Fibroblast of skin of right biceps (primary cell): ENCODE data around the gene SOX10.
"Not testable (repeated sequence)": the region's sequence is repeated elsewhere in the genome, so short reads cannot be mapped to it uniquely, and the experiment has no call there.

ENCODE experiments used
- DNase-seq: peaks from one replicate; pipeline ENCODE4 v3.0.0-alpha.2; 2013

SOX10 gene

GRCh38 chr22:37959231-37959825, 25.0 kb downstream of the SOX10 start:
- DNase-seq, result no peak

DNA sequence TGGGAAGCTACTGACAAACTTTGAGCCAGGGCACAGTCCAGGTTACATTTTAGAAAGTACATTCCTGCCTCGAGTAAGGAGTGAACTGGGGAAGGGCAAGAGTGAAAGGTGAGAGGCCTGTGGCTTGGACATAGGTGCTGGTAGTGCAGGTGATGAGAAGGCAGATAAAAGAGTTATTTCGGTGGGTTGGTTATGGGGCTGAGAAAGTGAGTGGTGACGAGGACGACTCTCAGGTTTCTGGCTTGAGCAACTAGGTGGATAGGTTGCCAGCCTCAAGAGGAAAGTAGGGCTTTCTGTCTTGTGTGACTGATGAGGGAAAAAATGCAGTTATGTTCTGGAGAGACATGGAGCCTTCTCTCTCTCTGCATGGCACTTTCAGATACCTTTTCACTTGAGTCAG, 27.1 kb downstream of the SOX10 start:
- no peak for DNase-seq

- not testable (repeated sequence) for DNase-seq
These were observed 28.4 kb downstream of the SOX10 start for GRCh38 chr22:37955825-37956397.

GRCh38 chr22:37954686-37955085, 29.7 kb downstream of the SOX10 start:
- DNase-seq, result no peak

GRCh38 chr22:37953437-37954179, 30.7 kb downstream of the SOX10 start, which contains the start of the genes C22orf23 and POLR2F:
Gene C22orf23 (minus strand): TSS chr22:37953601. CDS start chr22:37953149, 452 bp downstream.
Gene POLR2F (plus strand): TSS chr22:37953699. CDS start chr22:37953788, 89 bp downstream.
- peak; percentile 93 for DNase-seq

- peak; percentile 13 for DNase-seq
These were observed 31.3 kb downstream of the SOX10 start for GRCh38 chr22:37953062-37953436.

GRCh38 chr22:37952629-37953028, 31.7 kb downstream of the SOX10 start:
- DNase-seq, result not testable (repeated sequence)

DNA sequence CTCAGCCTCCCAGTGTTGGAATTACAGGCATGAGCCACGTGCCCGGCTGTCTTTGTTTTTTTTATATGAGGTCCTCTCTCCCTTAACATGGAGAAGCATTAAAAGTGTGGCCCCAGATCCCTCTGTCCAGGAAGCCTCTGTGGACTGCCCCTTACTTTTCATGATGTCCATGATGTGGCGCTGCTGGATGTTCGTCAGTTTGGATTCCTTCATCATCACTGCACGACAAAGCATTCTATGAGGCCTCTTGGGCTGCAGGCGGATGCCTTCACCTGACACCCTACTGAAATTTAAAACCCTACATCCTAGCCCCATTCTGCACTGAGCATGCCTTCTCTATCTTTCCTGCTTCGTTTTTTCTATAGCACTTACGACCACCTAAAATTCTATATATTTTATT, 33.0 kb downstream of the SOX10 start:
- peak; percentile 36 for DNase-seq

GRCh38 chr22:37947142-37947795, 37.1 kb downstream of the SOX10 start:
- not testable (repeated sequence) for DNase-seq

DNA sequence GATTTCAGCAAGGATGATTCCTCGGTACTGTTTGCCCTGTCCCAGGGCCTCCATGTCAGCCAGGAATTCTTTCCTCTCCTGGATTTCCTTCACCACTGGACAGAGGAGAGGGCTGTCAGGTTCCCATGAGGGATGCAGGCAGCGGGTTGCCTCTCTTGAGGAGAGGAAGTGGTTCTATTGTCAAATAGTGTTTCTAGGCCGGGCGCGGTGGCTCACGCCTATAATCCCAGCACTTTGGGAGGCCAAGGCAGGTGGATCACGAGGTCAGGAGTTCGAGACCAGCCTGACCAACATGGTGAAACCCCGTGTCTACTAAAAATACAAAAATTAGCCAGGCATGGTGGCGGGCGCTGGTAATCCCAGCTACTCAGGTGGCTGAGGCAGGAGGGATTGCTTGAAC, 39.9 kb downstream of the SOX10 start:
- not testable (repeated sequence) for DNase-seq

GRCh38 chr22:37943825-37944198, 40.5 kb downstream of the SOX10 start:
- no peak for DNase-seq

- DNase-seq, result no peak
These were observed 41.1 kb downstream of the SOX10 start for GRCh38 chr22:37943136-37943824.

DNA sequence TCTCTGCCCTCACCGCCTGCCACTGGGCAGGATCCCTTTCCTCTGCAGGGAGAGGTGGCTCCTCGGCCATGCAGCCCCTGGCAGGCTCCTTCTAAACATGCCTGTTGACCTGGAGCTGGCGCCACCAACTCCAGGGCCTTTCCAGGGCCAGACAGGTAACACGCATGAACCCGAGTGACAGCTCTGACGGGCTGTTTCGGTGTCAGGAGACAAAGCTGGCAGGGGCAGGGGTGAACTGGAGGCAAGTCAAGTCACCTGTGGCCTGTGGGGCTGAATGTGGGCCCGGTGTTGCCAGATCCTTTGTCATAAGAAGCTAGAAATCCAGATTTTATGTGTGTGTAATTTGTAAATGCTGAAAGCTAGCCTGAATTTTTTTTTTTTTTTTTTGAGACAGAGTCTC, 42.2 kb downstream of the SOX10 start:
- no peak for DNase-seq

DNA sequence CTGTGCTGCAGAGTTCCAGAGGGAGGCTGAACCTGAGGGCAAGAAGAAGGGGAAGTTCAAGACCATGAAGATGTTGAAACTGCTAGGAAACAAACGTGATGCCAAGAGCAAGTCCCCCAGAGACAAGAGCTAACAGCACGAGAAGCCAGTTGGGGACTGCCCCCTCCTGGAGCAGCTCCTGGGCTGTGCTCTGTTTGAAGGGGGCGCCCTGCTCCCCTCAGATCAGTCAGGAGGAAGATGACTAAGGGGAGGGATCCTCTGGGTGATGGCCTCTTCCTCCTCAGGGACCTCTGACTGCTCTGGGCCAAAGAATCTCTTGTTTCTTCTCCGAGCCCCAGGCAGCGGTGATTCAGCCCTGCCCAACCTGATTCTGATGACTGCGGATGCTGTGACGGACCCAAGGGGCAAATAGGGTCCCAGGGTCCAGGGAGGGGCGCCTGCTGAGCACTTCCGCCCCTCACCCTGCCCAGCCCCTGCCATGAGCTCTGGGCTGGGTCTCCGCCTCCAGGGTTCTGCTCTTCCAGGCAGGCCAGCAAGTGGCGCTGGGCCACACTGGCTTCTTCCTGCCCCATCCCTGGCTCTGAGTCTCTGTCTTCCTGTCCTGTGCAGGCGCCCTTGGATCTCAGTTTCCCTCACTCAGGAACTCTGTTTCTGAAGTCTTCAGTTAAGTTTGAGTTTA, 43.5 kb downstream of the SOX10 start:
- peak; percentile 24 for DNase-seq

DNA sequence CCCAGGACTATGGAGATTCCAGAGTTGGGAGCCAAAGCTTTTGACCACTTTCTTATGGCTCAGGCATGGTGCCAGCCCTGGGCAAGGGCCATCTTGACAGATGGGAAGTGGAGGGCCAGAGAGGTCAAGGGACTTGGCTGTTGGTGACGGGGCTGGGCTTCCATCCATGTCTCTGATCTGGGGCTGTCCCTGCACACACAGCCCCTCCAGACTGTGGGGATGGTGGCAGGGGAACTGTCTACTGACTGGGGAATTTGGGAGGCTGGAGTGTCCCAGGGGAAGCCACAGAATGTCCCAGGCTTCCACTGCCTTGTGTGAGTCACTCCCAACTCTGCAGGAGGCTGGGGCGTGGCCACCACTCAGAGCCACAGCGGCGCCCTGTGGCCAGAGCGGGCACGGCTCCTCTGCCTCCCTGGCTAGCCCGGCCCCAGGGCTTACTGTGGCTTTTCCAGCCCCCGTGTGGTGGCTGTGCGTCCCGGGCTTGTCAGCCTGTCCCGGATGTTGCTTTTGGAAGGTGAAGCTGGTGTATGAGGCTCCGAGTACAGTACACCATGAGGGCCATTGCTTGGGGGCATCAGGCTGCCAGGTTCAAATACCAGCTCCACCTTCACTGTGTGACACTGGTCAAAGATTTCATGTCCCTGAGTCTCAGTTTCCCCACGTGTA, 50.5 kb downstream of the SOX10 start:
- DNase-seq, result peak; percentile 95

DNA sequence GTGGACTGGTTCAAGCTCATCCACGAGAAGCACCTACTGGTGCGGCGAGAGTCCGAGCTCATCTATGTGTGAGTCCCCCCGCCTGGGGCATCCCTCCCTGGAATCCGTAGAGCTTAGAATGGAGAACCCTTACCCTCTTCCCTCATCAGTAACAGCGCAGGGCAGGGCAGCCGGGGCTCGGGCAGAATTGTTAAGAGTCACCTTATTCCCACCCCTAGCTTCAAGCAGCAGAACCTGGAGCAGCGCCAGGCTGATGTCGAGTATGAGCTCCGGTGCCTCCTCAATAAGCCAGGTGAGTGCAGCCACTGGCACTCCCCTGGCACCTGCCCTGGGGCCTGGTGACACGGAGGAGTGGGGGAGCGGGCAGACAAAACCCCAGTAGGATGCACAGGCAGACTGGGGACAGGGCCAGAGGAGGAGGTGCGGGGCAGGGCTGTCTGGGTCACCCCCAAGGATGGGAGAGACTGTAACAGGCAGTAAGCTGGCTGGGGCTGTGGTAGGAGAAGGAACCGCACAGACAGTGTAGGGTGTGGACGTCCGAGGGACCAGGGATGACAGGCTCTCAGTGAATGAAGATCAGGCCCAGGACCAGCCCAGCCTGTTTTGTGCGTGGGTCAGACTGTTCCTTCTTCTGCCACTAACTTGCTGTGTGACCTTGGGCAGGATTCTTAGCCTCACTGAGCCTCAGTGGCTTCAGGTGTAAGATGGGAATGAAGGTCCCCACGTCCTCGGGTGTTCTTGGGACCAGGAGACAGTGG, 51.4 kb downstream of the SOX10 start:
- DNase-seq, result no peak

GRCh38 chr22:37932401-37932800, 52.0 kb downstream of the SOX10 start:
- DNase-seq, result no peak

GRCh38 chr22:37931893-37932389, 52.4 kb downstream of the SOX10 start:
- DNase-seq, result no peak

GRCh38 chr22:37930952-37931440, 53.4 kb downstream of the SOX10 start:
- no peak for DNase-seq

DNA sequence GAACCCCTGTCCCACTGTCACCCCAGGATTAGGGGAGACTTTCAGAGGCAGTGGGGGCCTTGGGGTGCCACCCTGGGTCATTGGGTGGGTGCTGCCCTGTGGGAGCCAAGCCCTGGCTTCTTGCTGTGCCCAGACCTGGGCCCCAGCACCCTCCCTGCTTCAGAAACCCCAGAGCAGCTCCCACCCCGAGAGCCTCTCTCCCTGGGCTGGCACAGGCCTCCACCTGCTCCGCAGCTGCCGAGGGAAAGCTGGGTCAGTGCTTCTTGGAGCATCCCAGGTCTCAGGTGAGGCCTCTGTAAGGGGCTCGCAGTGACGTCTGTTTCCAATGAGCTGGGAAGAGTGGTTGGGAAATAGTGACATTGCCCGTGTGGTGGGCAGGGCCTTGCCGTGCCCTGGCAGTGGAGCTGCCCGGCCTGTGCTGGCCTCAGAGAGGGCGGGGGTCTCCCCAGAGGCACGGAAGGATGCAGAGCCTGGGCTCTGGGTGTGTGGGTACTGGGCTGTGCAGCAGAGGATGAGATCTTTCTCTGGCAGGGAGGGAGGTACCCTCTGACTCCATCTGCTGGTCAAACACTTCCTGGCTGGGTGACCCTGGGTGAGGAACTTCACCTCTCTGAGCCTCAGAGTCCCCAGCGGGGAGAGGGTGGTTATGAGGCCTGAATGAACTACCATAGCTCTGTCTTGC, 53.9 kb downstream of the SOX10 start:
- no peak for DNase-seq
